Mononuclear cell (primary cell): ENCODE results near the gene LDB3. TPM values are rescaled to one million over a fixed set of nuclear protein-coding genes. Genes with fewer than 3 reads are reported as not detected.

ENCODE experiments used
- H3K27me3 ChIP-seq: 2 replicates; pipeline ENCODE4 v1.6.0; 2011; ENCODE audit warnings: low read length, control low read depth; ENCODE audit not compliant: insufficient read depth
- H3K4me1 ChIP-seq: 2 replicates; pipeline ENCODE4 v1.5.1; 2011; ENCODE audit warnings: mild to moderate bottlenecking, low read length, control low read depth; ENCODE audit not compliant: insufficient read depth
- H3K4me3 ChIP-seq: 2 replicates; pipeline ENCODE4 v1.5.1; 2011; ENCODE audit warnings: mild to moderate bottlenecking, low read length, moderate library complexity
- H3K9me3 ChIP-seq: 2 replicates; pipeline ENCODE4 v1.5.1; 2011; ENCODE audit warnings: low read depth, mild to moderate bottlenecking, control low read depth, low read length
- total RNA-seq: library from RNA; depleted of rRNA; stranded (reverse); fragments of >200 nt; gene quantifications from one replicate; pipeline ENCODE4 v1.2.3, GENCODE V29; 2012

Gene LDB3
- total RNA-seq, 1 donor, result not detected

- Histone ChIP-seq H3K4me1 (no peaks in the 10 kb centered on the region), H3K9me3 (no peaks in the 10 kb centered on the region), H3K4me3 (no peak overlapping the region), H3K27me3 (no peaks in the 10 kb centered on the region)
Measured at GRCh38 chr10:86657396-86658011, 10.8 kb upstream of the LDB3 start.

GRCh38 chr10:86658261-86658741 lies 10.0 kb upstream of the LDB3 start:
- Histone ChIP-seq H3K9me3 (no peaks in the 10 kb centered on the region), H3K27me3 (no peaks in the 10 kb centered on the region), H3K4me1 (no peaks in the 10 kb centered on the region), H3K4me3 (no peak overlapping the region)

- Histone ChIP-seq H3K27me3 (no peaks in the 10 kb centered on the region), H3K9me3 (no peaks in the 10 kb centered on the region), H3K4me1 (no peaks in the 10 kb centered on the region), H3K4me3 (no peak overlapping the region)
Measured at GRCh38 chr10:86658751-86659150, 9.6 kb upstream of the LDB3 start.

GRCh38 chr10:86659161-86659691 lies 9.1 kb upstream of the LDB3 start:
- H3K4me1 ChIP-seq, result no peaks in the 10 kb centered on the region
- no peaks in the 10 kb centered on the region for H3K9me3 ChIP-seq
- H3K4me3 ChIP-seq, result no peak overlapping the region
- no peaks in the 10 kb centered on the region for H3K27me3 ChIP-seq

- no peaks in the 10 kb centered on the region for H3K27me3 ChIP-seq
- H3K9me3 ChIP-seq, result no peaks in the 10 kb centered on the region
- no peaks in the 10 kb centered on the region for H3K4me1 ChIP-seq
- H3K4me3 ChIP-seq, result no peak overlapping the region
Measured at GRCh38 chr10:86659721-86660453, 8.4 kb upstream of the LDB3 start.

- H3K4me1 ChIP-seq, result no peaks in the 10 kb centered on the region
Measured at GRCh38 chr10:86661161-86662025, 6.9 kb upstream of the LDB3 start.

GRCh38 chr10:86662186-86663045 lies 5.9 kb upstream of the LDB3 start:
- Histone ChIP-seq H3K4me3 (no peak overlapping the region), H3K9me3 (no peaks in the 10 kb centered on the region), H3K4me1 (no peaks in the 10 kb centered on the region), H3K27me3 (no peaks in the 10 kb centered on the region)

More at GRCh38 chr10:86661161-86662025, 6.9 kb upstream of the LDB3 start:
- H3K9me3 ChIP-seq, result no peaks in the 10 kb centered on the region
- H3K27me3 ChIP-seq, result no peaks in the 10 kb centered on the region
- no peak overlapping the region for H3K4me3 ChIP-seq

- Histone ChIP-seq H3K27me3 (no peaks in the 10 kb centered on the region), H3K4me1 (no peaks in the 10 kb centered on the region), H3K4me3 (no peak overlapping the region), H3K9me3 (no peaks in the 10 kb centered on the region)
Measured at GRCh38 chr10:86663046-86663345, 5.3 kb upstream of the LDB3 start.

- Histone ChIP-seq H3K4me3 (no peak overlapping the region), H3K9me3 (no peaks in the 10 kb centered on the region), H3K27me3 (no peaks in the 10 kb centered on the region), H3K4me1 (no peaks in the 10 kb centered on the region)
Measured at GRCh38 chr10:86663576-86664339, 4.6 kb upstream of the LDB3 start.

GRCh38 chr10:86664341-86665217 lies 3.7 kb upstream of the LDB3 start:
- no peak overlapping the region for H3K4me3 ChIP-seq
- no peaks in the 10 kb centered on the region for H3K9me3 ChIP-seq
- no peaks in the 10 kb centered on the region for H3K27me3 ChIP-seq
- no peaks in the 10 kb centered on the region for H3K4me1 ChIP-seq

- Histone ChIP-seq H3K4me1 (no peaks in the 10 kb centered on the region), H3K9me3 (no peaks in the 10 kb centered on the region), H3K4me3 (no peak overlapping the region), H3K27me3 (no peaks in the 10 kb centered on the region)
Measured at GRCh38 chr10:86665218-86665607, 3.1 kb upstream of the LDB3 start.

GRCh38 chr10:86665868-86666267 lies 2.4 kb upstream of the LDB3 start:
- Histone ChIP-seq H3K27me3 (no peaks in the 10 kb centered on the region), H3K9me3 (no peaks in the 10 kb centered on the region), H3K4me3 (no peak overlapping the region), H3K4me1 (no peaks in the 10 kb centered on the region)

- no peaks in the 10 kb centered on the region for H3K27me3 ChIP-seq
- H3K9me3 ChIP-seq, result no peaks in the 10 kb centered on the region
- H3K4me3 ChIP-seq, result no peak overlapping the region
- no peaks in the 10 kb centered on the region for H3K4me1 ChIP-seq
Measured at GRCh38 chr10:86666538-86666937, 1.8 kb upstream of the LDB3 start.
